Measurements from ENCODE around the gene C2CD4C. TPM values are rescaled to one million over a fixed set of nuclear protein-coding genes. Genes with fewer than 3 reads are reported as not detected.

The C2CD4C gene
- total RNA-seq, 4 donors from 2014 or later = 0.44 to 6.8 (median 0.51) TPM; not detected in 1

DNA sequence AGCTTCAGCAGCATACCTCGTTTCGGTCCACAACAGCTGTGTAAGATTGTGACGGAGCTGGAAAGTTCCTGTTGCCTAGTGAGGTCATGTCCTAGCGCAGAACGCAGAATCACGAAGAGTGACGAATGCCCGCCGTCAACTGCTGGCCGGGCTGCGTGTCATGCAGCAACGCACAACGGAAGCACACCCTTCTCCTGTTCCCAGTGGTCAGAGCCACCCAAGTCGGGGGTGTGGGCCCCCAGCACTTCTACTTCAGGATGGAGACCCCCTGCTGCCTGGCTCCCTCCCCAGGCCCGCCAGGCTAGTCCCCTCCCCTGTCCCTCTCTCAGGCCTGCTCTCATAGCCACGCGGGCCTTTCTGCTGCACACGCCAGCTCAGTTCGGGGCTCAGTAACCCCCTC, 25.9 kb downstream of the C2CD4C start:
- TF ChIP-seq, protein P1, sequence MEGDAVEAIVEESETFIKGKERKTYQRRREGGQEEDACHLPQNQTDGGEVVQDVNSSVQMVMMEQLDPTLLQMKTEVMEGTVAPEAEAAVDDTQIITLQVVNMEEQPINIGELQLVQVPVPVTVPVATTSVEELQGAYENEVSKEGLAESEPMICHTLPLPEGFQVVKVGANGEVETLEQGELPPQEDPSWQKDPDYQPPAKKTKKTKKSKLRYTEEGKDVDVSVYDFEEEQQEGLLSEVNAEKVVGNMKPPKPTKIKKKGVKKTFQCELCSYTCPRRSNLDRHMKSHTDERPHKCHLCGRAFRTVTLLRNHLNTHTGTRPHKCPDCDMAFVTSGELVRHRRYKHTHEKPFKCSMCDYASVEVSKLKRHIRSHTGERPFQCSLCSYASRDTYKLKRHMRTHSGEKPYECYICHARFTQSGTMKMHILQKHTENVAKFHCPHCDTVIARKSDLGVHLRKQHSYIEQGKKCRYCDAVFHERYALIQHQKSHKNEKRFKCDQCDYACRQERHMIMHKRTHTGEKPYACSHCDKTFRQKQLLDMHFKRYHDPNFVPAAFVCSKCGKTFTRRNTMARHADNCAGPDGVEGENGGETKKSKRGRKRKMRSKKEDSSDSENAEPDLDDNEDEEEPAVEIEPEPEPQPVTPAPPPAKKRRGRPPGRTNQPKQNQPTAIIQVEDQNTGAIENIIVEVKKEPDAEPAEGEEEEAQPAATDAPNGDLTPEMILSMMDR (IDR thresholded peaks at IDR 0.05; ENCODE audit: low read depth) = no peak

- TF ChIP-seq, protein P1 (IDR thresholded peaks at IDR 0.05; ENCODE audit: low read depth) = no peak
These were observed 29.2 kb downstream of the C2CD4C start for GRCh38 chr19:379796-380195.

DNA sequence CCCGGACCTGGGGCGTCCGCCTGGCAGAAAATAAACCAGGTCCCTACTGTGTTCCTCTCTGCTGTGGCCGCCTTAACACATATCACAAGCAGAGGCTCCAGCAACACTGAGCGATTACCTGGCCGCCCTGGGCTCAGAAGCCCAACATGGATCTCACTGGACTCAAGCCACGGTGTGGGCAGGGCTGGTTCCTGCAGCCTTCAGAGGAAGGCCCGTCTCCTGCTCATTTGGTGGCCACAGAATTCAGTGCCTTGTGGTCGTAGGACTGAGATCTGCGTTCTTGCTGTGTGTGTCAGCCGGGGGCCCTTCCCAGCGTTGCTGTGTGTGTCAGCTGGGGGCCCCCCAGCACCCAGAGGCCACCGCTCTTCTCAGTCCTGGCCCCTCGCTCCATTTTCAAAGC, 30.2 kb downstream of the C2CD4C start:
- TF ChIP-seq, protein P1 (IDR thresholded peaks at IDR 0.05; ENCODE audit: low read depth) = no peak

DNA sequence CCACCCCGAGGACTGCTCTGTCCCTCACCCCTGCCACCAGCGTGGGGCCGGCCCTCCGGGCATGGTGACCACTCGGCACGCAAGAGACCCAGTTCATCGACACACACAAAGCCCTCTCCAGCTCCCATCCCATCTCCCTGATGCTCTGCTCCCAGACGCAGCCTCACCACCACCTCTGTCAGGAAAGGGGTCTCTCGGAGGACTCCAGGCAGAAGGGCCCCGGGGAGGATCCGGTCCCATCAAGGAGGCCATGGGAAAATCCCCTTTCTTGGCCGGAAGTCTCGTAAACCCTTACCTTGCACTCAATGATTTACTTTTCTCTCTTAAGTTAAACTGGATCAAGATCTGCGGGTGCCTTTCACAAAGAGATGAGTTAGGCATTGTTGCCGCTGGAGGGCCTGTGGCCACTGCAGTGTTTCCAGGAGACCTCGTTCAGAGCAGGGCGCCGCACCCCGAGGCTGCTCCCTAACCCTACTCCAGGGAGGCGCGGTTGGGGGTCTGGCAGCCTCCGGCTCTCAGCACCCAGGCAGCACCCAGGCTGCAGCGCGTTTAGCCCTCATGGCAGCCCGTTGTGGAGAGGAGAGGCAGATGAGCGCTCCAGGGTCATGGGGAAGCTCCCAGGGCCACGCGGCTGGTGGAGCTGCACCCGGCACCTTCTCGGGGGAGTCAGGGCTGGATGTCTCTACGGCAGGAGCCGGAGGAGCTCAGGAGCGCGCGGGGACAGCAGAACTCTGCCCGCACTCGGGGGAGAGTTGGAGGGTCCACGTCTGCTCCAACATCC, 31.0 kb downstream of the C2CD4C start:
- TF ChIP-seq, protein P1 (IDR thresholded peaks at IDR 0.05; ENCODE audit: low read depth) = no peak

- TF ChIP-seq, protein P1 (IDR thresholded peaks at IDR 0.05; ENCODE audit: low read depth) = no peak
These were observed 32.9 kb downstream of the C2CD4C start for GRCh38 chr19:376111-376470.

- TF ChIP-seq, protein P1 (IDR thresholded peaks at IDR 0.05; ENCODE audit: low read depth) = no peak
These were observed 33.4 kb downstream of the C2CD4C start for GRCh38 chr19:375395-376110.

GRCh38 chr19:374886-375235, 34.1 kb downstream of the C2CD4C start:
- TF ChIP-seq, protein P1 (IDR thresholded peaks at IDR 0.05; ENCODE audit: low read depth) = no peak

Measured in subcutaneous adipose tissue (tissue), 4 donors.